ENCODE data around the gene NEK2.
"Not testable (repeated sequence)": the region's sequence is repeated elsewhere in the genome, so short reads cannot be mapped to it uniquely, and the experiment has no call there.

The NEK2 gene

DNA sequence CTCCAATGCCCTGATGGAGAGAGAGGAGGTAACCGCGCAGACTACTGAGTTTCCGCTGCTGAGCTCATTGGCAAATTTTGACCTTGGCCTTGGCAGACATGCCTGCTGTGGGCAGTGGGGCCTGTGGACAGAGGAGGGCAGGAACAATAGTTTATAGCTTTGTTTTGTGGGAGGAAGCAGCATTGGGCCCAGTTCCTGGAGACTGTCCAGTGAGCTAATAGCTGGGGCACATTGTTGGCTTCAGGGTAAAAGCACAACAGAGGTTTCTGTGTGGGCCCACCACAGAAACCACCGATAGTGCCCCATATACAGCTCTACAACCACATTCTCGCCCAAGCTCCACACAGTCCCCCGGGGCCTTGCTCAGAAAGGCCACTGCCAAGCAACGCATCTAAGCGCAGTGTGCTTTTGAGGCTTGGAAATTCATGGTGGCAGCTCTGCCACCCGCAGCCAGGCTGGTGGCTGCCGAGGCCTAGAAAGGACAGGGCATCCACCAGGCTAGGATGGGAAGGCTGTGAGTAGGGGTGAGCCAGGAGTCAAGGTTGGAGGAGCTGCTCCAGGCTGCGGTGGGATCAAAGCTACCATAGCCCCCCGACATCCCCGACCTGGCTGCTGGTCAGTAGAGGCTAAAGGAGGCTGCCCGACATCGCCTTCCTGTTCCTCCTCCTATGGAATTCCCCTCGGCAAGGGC lies 43.2 kb downstream of the NEK2 start:
- no peak for DNase-seq

DNA sequence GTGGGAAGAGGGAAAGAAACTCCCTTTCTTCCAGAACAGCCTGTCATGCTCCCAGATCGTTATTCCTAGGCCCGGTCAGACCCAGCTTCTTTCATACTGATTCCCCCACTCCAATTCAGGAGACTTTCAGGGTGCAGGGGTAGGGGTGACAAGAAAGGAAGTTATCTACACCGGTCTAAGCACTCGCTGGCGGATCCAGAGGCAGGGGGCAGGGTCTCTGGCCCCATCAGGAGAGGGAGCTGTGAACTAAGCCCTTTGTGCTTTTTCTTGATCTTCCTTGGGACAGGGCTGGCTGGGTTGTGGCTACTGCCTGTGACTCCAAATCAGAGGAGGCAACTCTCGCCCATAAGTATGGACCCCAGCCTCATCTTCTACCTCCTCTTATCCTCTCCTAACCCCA lies 44.3 kb downstream of the NEK2 start:
- no peak for DNase-seq

DNA sequence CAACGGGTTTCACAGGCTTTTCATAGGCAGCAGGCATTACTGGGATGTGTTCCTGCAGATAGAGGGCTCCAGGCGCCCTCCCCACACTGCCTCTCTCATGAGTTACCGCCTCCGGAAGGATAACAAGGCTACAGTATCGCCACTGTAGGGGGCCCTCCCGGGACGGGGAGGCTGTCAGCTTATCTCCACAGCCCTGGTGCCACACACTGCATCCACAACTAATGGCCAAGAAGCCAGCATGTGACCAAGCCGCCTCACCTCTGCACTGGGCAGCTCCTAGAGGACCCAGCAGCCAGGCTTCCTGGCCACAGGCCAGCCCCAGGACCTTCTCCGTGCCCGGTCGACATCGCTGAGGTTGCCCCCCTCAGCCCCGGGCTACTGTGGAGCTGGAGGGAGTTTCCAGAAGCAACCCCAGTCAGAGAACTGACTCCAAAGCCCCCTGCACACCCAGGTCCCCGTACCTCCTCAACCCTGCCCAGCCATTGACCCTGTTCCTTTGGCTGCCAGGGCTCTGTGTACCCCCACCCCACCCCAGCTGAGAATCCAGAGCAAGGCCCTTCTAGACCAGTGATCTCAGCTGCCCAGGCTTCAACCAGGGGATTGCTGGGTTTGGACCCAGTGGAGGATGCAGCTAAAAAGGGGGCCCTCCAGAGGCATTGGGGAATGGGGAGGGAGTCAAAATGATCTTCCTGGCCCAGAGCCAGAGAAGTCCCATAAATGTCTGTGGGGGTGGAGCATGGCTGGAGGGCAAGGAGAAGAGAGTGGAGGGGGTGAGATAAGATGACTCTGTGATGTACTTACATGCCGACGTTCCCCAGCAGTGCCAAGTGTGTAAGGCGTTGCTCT lies 45.0 kb downstream of the NEK2 start:
- no peak for DNase-seq

DNA sequence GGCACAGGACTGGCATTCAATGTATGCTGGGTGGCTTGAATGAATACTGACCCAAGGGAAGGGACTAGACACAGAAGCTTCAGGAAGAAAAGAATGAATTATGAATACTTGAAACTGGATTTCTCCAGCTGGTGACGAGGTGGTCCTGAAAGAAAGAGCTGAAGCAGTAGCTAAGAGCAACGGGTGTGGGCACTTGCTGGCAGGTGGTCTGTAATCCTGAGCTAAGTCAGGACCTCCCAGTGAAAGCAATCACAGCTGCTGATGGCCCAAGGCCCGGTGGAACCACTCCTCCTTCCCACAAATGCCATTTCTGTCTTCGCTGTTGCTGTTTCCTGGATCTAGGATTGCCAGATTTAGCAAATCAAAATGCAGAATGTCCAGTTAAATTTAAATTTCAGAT lies 47.0 kb downstream of the NEK2 start:
- no peak for DNase-seq

GRCh38 chr1:211627259-211627658 lies 48.2 kb downstream of the NEK2 start:
- DNase-seq: no peak

DNA sequence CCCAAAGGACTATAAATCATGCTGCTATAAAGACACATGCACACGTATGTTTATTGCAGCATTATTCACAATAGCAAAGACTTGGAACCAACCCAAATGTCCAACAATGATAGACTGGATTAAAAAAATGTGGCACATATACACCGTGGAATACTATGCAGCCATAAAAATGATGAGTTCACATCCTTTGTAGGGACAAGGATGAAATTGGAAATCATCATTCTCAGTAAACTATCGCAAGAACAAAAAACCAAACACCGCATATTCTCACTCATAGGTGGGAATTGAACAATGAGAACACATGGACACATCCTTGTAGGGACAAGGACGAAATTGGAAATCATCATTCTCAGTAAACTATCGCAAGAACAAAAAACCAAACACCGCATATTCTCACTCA lies 49.6 kb downstream of the NEK2 start:
- not testable (repeated sequence) for DNase-seq

DNA sequence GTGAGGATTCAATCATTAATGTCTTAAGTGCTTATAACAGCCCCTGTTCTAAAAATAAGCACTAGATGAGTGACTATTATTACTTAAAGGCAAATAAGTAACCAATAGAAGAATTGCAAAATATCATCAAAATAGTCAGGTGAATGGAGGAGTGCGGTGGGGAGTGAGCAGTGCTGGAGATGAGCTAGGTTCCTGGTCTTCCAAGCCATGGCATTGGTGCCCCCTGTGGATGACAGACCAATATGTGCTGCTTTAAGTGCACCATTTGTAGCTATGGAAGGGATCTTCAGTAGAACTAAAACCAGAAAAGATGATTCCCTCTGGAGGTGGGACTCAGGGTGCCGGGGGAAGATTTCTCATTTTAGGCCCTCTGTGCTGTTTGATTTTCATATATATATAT lies 50.4 kb downstream of the NEK2 start:
- peak in 1 of 2 experiments; percentile 7 for DNase-seq

DNA sequence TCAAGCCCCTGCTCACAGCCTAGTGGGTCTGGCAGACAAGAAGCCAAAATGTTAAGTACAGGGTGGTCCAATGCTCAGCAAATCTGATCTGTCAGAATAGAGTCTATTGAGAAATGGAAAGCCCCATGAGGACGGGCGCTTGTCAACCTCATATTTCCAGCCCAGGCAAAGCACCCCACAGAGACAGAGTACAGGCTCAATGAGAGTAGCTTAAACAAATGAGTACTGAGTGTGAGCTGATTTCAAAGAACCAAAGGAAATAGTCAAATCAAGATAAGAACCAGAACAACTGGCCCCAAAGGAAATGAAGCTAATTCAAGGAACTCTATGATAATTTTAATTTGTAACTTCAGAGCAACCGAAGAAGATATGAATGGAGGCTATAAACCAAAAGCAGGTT lies 51.9 kb downstream of the NEK2 start:
- DNase-seq: no peak

- no peak for DNase-seq
Observed at GRCh38 chr1:211621447-211622198, 53.8 kb downstream of the NEK2 start.

- DNase-seq: no peak
Observed at GRCh38 chr1:211620097-211620496, 55.3 kb downstream of the NEK2 start.

DNA sequence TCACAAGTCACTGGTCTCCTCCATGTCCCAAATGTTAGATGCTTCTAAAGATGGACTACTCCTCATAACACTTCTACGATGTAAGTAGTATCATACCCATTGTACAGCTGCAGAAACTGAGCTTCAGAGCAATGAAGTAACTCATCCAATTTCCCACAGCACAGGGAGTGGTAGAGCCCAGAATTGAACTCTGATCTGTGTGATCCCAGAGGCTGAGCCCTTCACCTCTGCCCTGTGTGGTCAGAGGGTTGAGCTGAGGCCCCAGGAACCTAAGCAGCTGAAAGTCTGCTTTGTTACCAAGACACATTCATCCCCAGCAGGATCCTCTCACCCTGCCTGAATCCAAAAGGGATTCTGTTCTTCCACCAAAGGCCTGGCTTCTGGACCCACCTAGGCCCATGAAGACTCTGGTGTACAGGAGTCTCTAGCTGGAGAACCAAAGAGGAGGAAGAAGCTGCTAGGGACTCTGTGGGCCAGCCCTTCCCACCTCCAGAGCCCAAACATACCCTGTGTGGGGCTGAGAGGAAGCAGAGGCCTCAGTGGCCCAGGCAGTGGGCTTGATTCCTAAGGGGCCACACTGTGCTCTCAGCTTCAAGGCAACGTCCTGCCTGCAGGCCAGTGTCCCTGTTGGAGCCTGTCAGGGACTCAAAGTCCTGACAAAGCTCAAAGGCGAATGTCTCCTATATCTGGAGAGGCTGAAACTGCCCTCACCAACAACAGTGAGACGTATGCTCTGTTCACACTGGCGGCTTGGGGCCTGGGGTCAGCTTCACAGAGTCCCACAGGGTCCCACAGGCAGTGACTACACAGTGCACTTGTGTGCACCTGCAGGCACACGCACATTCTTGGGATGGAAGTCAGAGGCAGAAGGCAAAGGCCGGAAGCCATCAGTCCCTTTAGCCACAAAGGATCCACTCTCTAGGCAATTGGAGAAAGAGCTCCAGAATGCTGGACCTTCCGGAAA lies 56.1 kb downstream of the NEK2 start:
- DNase-seq: no peak

- no peak for DNase-seq
Observed at GRCh38 chr1:211616965-211617297, 58.5 kb downstream of the NEK2 start.

GRCh38 chr1:211616231-211616964 lies 59.0 kb downstream of the NEK2 start:
- DNase-seq: no peak

DNA sequence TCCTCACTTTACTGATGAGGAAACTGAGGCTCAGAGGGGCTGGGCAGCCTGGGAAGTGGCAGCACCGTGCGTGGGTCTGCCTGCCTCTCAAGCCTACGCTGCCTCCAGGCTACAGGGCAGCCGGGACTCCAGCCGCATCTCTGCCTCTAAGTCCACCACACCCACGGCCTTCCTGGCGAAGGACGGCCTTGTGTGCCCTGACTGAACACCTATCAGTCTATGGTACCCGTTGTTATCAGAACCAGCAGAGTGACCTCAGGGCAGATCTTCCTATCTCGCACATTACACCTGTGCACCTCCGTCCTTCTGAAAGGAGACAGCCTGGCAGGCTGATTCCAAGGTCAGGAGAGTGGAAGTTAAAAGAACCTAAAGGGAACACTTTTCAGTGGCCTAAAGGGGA lies 60.8 kb downstream of the NEK2 start:
- DNase-seq: no peak

- DNase-seq: no peak
Observed at GRCh38 chr1:211613951-211614350, 61.5 kb downstream of the NEK2 start.

- no peak for DNase-seq
Observed at GRCh38 chr1:211613108-211613947, 62.1 kb downstream of the NEK2 start.

DNA sequence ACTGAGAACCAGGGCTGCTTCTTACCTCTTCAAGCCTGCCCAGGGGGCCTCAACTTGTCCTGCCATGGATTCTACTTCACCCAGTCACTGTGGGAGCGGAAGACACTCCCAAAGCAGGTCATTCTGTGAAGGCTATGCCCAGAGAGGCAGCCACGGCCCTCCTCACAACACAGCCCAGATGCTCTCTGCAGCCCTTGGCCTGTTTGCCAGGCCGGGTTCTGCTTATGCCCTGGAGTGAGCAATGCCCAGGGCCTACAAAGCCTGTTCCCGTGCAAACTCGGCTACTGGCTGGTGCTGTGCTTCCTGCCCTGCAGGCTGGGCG lies 62.7 kb downstream of the NEK2 start:
- no peak for DNase-seq
